Muscle of arm (tissue), 12 donors: ENCODE data around the gene LRRC47. TPM values are rescaled to one million over a fixed set of nuclear protein-coding genes. Genes with fewer than 3 reads are reported as not detected.
"Not testable (repeated sequence)": the region's sequence is repeated elsewhere in the genome, so short reads cannot be mapped to it uniquely, and the experiment has no call there.

ENCODE experiments used
- DNase-seq: peaks from one replicate; pipeline ENCODE4 v3.0.0-alpha.2; 2013
- polyA plus RNA-seq, 12 donors: library from polyadenylated mRNA; unstranded; fragments of 120-200 nt; gene quantifications; one replicate each; pipeline ENCODE4 v1.2.1, GENCODE V29; 2013; ENCODE audit not compliant: insufficient read length in 12 of 12

LRRC47 gene
- polyA plus RNA-seq, 12 donors, result 19.7 to 56.4 (median 50.1) TPM; not detected in 1

DNA sequence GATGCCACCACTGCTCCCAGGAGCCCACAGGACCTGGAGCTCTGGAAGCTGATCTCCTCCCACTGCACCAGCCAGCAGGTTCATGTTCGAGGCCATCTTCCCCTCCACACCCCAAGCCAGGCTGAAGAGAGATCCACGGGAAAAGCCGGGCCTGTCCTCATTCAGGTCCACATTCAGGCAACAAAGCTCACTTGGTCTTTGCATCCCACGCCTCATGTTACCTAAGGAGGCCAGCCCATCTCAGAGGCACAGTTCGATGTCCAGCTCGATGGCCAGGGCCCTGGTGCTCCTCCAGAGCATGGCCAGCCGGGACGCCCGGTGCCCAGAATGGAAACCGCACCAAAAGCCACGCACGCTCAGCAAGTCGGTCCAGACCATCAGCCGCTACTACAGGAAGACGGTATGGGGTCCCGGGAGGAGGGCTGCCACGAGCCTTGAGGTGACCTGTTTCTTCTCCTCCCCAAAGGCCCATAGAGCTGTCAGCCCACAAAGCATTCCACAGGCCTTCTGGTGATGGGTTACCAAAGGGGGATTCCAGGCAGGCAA lies 43.8 kb downstream of the LRRC47 start, which contains the start of gene CCDC27:
Gene CCDC27, plus strand, starts transcription at position 51 of the 546 bp plus-strand sequence. Its CDS starts 32 bp downstream, at position 83.
- DNase-seq, result no peak

DNA sequence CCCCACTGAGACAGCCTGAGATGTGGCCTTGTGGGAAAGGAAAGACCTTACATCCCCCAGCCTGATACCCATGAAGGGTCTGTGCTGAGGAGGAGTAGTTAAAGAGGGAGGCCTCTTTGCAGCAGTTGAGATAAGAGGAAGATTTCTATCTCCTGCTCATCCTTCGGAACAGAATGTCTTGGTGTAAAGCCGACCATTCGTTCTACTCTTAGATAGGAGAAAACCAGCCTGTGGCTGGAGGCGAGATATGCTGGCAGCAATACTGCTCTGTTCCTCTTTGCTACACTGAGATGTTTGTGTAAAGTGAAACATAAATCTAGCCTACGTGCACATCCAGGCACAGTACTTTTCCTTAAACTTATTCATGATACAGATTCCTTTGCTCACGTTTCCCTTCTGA lies 45.6 kb downstream of the LRRC47 start:
- no peak for DNase-seq

DNA sequence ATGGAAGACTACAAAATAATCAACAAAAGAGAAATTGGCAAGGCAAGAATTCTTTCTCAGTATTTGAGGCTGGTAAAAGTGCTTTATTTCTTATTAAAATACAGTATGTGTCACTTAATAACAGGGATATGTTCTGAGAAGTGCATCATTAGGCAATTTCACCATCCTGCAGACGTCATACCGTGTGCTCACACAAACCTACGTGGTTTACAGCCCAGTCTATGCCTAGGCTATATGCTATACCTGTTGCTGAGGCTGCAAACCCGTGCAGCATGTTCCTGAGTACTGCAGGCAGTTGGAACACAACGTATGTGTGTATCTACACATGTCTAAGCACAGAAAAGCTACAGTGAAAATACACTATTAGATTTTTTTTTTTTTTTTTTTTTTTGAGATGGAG lies 46.8 kb downstream of the LRRC47 start:
- no peak for DNase-seq

DNA sequence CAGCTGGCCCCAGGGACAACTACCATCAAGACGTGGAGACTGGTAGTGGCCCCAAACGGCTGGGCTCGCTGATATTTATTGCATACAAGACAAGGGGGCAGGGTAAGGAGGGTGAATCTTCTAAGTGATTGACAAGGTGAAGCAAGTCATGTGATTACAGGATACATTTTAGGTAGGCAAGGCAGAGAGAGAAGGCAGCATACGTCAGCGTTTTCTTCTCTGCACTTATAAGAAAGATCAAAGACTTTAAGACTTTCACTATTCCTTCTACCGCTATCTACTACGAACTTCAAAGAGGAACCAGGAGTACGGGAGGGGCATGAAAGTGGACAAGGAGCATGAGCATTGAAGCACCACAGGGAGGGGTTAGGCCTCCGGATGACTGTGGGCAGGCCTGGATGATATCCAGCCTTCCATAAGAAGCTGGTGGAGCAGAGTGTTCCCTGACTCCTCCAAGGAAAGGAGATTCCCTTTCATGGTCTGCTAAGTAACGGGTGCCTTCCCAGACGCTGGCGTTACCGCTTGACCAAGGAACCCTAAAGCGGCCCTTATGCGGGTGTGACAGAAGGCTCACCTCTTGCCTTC lies 47.9 kb downstream of the LRRC47 start:
- not testable (repeated sequence) for DNase-seq

DNA sequence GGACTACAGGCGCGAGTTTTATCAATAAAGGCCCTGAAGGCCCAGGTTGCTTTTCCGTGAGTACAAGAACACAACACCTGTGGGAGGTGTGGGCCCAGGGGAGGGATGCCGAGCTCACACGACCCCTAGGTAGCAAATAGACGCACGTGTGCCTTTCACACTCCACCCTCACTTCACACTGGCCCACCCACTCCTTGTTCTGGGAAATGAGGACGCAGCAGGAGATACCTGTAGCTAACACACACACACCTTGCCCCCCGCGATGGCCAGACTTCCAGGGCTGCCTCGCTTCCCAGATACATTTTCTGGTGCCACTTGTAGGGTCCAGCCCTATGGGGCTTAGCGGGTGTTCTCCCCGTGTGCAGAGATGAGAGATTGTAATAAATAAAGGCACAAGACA lies 48.4 kb downstream of the LRRC47 start:
- no peak for DNase-seq

DNA sequence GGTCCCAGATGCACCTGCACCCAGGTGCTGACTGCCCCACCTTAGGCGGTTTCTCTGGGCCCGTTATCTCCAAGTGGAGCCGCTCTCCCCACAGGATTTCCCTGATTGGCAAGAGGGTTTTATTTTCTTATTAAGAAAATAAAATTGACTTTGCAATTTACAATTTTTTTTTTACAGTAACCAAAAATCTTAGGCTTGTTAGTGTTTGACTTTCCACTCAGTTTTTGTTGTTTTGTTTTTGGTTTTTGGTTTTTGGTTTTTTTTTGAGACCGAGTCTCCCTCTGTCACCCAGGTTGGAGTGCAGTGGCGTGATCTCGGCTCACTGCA lies 48.8 kb downstream of the LRRC47 start:
- DNase-seq, result no peak

DNA sequence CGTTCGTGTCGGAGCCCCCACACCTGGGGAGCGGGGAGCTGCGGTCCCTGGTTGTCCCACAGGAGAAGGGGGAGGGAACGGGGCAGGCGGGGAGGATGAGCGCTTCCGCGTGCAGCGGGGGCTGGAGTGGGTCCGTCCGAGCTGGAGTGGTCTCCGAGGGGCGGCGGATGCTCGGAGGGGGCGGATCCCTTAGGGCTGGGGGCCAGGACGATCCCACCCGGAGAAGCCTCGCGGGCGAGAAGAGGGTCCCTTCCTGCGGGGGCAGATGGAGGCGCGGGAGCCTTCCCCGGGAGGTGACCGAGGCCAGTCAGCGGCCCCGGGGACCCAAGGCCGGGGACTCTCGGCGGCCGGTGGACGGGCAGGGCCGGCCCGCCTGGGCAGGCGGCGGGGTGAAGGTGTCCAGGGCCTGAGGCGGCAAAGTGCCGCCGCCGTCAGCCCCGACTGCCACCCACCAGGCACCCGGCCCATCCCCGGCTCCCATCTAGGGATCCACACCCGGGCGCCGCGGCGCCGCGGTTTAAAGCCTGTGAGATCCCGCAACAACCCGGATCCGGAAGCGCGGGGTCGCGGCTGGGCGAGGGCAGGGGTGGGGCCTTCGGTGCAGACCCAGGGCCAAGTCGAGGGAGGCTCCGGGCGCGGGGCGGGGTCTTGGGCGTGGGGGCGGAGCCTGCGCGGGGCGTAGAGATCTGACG lies 49.3 kb downstream of the LRRC47 start:
- DNase-seq, result peak; percentile 75

DNA sequence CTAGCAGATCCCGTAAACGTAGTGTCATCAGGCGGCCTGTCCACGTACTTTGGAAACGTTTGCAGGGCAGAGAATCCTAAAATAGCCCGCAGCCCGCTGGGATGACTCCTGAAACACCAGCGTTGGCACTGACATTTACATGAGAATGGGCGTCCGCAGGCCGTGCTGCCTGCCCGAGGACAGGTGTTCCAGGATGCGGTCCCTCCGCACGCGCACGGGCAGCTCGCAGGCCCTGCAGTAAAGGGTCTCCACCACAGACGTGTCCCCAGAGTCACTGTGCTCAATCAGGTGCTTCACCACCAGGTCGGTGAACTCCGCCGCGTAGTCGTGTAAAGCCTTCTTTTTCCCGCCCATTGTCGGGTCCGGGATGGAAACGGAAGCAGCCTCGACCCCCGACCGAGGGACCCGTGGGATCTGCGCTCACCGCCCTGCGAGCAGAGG lies 49.9 kb downstream of the LRRC47 start:
- DNase-seq, result no peak

DNA sequence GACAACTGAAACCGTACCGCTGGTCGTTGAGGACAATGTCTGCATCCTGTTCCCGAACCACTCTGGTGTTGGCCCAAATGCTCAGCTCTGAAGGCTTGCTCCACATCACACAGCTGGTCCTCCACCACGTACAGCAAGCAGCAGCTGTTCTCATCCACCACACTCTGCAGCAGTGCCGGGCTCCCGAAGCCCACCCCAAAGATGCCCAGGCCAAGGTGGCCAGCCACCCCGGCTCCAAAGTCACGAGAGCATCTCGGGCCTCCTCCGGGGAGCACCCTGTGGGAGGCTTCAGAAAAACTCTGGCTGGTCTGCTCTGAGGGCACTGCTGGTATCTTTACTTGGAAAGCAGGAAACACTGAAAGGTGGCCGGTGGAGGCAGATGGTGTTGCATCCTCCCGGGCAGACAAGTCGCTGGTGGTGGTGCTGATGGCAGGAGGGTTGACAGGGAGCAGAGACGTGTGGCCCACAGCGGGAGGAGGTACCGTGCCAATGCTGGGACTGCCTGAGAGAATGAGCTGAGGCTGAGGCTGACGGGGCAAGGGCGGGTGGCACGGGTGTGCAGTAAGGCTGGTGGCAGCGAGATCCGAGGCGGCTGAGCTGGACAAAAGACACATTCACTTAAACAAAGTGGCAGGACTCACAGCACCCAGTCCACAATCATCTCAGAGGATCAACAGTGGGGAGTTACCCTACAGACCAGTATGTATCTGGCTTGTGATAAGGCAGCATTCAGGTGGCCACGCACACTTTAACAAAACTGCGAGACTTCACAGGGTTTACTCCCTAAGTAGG lies 50.5 kb downstream of the LRRC47 start:
- no peak for DNase-seq

DNA sequence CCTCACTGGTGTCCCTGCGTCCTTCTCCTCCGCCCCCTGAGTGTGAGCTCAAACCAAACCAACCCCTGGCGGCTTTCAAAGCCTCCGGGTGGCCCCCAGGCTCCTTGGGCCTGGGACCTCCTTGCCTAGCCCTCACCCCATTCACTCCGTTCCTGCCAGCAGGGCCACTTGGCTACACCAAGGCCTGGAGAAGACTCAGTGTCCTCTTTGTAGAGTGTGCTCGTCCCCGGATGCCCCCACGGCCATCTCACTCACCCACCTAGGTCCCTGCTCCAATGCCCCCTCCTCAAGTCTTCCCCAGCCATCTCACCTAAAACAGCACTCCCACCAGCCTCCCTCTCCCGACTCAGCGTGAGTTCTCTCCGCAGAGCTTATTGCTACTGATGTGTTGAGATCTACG lies 51.2 kb downstream of the LRRC47 start:
- no peak for DNase-seq

DNA sequence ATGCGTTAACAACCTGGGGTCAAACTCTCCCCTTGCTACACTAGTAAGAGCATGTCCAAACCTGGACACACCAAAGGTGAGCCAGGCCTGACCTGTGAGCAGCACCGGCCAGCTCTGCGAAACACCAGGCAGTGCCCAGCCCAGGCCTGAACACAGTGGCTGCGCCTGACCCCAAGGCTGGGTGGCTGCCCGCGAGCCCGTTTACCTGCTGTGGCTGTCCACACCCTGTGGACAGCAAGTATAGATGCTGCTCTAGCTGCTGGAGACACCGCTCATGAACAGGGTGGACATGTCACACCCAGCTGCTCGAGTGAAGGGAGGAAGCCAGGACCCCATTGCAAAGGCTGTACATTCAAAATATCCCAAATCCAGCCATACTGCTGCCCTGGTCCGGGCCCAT lies 51.7 kb downstream of the LRRC47 start:
- DNase-seq, result no peak

DNA sequence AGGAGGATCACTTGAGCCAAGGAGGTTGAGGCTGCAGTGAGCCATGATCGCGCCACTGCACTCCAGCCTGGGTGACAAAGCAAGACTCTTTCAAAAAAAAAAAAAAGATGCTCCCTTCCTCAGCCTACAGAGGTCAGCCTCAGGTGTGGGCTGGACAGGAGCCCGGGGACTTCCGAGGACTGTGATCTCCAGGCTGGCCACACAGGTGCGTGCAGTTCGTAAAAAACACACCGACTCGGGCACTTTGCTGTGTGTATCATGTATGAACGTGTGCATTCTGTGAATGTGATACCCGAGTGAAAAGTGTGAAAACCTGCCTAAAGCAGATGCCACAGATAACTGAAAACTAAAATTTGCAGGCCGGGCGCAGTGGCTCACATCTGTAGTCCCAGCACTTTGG lies 52.5 kb downstream of the LRRC47 start:
- DNase-seq, result no peak

DNA sequence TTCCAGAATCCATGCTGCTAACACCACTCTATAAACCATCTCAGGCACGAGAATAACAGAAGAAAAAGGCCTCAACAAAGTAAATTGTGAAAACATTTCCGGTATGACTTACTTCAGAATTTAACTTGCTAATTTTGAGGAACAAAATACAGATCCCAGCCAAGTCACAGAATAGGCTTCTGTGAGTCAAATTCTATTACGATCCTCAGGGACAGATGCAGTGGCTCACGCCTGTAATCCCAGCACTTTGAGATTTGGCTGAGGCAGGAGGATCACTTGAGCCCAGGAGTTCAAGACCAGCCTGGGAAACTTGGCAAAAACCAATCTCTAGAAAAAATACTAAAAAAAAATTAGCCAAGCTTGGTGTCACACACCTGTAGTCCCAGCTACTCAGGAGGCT lies 52.9 kb downstream of the LRRC47 start:
- no peak for DNase-seq

DNA sequence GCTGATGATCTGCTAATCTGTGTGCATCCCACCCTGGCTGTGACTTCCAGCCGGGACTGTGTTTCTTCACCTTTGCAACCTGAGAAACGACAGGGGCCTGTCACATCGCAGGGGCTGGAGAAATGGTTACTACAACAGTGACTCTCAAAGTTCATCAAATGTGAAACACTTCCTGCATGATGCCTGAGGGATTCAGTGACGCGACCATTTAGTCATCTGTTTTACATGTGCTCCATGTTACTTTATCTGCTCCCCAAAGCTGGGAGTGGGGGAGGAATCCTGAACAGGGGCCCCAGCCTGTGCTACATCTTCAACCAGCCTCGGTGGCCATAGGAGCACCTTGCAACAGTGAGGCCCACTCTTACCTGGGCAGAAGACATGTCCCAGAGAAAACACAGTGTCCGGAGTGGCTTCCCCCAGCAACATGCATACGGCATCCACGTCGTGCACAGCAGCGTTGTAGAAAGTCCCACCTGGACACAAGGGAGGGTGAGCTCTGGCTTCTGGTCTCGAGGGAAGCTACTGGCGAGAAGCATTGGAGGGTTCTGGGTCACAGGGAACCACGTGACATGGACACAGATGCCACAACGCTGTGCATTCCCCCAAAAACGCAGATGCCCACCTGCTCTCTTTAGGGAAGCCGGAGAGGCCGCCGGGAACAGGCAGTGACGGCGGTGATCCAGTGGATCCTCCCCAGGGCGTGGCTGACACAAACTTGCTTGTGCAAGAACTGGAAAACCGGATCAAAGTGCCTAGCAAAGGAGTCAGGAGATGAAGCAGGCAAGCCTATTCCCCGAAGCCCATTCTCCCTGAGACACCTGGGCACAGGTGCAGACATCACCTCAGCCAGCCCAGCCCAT lies 53.6 kb downstream of the LRRC47 start:
- DNase-seq, result no peak

DNA sequence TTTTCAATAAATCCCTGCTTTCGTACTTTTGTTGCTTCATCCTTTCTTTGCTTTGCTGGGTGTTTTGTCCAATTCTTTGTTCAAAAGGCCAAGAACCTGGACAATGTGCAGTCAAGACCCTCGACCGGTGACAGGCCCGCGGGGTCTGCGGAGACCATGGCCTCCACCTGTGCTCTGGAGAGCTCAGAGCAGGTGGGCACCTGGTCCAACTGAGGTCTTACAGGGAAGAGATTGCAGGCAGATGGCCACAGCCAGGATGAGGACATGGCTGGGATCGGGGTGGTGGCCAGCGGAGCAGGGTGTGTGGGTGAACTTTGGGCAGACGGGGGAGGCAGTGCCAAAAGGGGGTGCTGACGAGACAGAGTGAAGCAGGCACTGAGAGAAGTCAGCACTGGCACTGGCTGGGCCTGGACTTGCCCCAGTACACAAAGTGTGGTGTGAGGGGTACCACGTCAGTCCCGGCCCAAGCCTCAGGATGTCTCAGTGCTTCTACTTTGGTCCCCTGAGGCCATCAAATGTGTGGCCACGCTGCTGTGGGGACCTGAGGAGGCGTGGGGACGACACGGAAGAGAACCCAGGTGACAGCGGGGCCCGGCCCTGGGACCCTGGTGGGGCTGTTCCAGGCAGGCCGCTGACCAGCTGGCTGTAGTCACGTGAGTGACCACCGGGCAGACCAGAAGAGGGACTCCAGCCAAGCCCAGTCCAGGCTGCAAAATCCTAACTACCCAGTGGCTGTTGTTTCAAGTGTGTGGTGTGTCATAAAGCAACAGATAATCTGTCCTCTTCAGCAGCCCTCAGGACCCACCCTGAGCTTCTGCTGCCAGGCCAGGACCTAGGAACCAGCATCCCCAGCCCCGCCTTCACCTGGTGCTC lies 54.5 kb downstream of the LRRC47 start:
- DNase-seq, result no peak

DNA sequence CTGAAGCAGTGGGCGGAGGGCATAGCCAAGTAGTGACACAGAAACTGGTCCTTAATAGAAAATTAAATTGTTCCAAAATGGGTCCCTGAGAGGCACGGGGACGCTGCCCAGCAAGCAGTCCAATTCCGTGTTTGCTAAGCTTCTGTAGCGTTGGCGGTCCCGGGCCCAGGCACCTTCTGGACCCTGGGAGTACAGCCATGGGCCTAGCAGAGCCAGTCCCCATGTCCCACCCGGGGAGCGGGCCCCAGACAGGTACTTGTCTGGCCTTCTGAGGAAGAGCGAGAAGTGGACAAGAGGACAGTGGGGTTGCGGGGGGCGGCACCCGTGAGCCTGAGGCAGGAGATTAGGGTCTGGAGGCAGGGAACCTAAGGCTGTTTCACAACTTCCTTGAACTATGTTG lies 55.5 kb downstream of the LRRC47 start:
- no peak for DNase-seq

DNA sequence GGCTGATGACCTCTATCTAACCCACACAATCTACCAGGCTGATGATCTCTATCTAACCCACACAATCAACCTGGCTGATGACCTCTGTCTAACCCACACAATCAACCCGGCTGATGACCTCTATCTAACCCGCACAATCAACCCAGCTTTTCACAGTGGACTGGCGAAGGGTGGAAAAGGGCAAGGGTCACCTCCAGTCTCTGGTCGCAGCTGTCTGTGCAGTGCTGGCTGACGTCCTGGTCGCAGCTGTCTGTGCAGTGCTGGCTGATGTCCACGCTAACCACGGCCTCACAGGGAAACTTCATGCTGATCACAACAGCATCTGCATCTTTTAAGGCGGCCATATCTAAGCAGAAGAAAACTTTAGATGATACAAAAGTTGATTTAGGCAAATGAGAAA lies 56.3 kb downstream of the LRRC47 start:
- no peak for DNase-seq

DNA sequence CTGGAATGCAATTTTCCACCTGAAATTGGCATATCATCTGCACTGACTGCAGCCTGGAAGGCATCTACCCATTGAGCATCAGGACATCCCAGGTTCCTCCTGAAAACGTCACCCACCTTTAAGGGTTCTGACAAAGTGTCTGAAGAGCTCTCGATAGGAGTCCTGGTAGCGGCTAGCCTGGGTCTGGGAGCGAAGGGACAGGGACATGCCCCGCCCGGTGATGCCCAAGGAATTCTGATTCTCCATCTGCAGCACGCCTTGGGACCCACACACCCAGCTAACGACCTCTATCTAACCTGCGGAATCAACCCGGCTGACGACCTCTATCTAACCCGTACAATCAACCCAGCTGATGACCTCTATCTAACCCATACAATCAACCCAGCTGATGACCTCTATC lies 57.4 kb downstream of the LRRC47 start:
- DNase-seq, result no peak

DNA sequence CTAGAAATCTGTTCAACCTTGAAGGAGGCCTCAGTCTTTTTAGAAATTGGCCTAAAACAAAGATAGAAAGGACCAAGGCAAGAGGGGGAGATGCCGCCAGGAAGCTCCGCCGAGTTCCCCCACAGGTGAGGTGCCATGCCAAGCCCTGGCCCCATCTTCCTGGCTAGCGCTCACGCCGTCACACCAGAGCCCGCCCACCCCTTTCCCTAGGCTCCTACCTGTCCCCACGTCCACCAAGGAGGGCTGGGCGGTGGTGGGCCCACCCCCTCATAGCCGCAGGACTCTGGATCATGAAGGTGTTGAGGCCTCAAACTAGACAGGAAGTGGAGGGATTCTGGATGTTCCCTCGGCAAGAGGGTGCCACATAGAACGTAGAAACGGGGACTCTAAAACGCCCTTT lies 59.6 kb downstream of the LRRC47 start:
- no peak for DNase-seq

DNA sequence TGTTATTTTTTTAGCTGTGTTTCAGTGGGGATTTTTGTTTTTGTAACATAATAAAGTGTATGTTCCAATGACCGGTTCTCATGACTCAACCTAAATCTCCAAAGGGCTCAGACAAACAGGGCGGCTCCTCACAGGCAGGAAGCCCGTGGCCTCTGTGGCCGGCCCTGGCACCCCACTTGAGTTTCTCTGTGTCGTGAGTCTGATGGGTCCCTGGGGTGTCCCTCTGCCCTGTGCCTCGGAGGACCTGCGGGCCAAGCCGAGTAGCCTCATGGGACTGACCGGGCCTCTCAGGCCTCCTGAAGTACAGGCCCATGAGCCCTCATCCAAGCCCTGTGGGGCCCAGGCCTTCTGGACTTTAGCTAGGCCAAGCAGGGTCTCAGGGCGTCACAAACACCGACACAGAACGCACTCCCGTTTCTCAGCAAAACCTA lies 60.2 kb downstream of the LRRC47 start:
- DNase-seq, result no peak

DNA sequence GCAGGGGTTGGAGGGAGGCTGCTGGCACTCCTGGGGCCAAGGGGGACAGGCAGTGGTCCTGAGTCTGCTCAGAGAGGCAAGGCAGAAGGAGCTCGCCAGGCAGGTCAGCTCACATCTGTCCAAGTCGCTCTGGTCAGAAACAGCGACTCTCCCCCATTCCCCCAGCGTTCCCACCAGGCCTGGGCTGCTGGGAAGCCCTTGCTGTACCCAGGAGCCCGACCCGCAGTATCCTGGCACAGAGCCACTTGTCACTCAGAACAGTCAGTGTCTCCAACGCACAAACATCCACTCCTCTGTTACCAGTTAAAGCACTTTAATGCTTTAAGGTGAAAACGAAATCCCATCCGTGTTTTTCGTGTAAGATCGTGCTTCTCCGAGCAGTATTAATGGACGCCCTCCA lies 60.6 kb downstream of the LRRC47 start:
- no peak for DNase-seq
